22Rv1 (cell line): ENCODE measurements around the gene BNIP5.

Source experiments
- ZFX ChIP-seq: fragments of 450-650 bp; IDR thresholded peaks from 2 replicates; pipeline ENCODE4 v1.6.1; 2017; ENCODE audit warnings: antibody characterized with exemption, borderline replicate concordance
- TF ChIP-seq, protein P1 (sequence below): fragments of 450-650 bp; IDR thresholded peaks from 2 replicates; pipeline ENCODE4 v1.5.1; 2017; ENCODE audit warnings: mild to moderate bottlenecking

DNA sequence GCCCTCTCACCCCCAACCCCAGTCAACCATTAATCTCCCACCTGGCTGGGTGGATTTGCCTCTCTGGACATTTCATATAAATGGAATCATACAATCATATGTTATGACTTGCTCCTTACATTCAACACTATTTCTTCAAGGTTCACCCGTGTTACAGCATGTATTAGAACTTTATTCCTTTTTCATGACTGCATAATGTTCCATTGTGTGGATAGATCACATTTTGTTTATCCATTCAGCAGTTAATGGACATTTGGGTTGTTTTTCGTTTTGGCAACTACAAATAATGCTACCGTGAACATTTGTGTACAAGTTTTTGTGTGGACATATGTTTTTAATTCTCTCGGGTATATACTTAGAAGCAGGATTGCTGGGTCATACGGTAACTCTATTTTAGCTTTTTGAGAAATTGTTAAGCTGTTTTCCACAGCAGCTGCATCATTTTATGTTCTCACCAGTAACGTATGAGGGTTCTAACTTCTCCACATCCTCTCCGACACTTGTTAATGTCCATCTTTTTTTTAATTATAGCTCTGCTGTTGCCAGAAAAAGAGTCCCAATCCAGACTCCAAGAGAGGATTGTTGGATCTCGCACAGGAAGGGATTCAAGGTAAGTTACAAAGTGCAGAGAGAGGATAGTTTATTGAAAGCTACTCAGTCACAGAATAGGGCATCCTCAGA lies 15.9 kb upstream of the BNIP5 start:
- TF ChIP-seq, protein P1, sequence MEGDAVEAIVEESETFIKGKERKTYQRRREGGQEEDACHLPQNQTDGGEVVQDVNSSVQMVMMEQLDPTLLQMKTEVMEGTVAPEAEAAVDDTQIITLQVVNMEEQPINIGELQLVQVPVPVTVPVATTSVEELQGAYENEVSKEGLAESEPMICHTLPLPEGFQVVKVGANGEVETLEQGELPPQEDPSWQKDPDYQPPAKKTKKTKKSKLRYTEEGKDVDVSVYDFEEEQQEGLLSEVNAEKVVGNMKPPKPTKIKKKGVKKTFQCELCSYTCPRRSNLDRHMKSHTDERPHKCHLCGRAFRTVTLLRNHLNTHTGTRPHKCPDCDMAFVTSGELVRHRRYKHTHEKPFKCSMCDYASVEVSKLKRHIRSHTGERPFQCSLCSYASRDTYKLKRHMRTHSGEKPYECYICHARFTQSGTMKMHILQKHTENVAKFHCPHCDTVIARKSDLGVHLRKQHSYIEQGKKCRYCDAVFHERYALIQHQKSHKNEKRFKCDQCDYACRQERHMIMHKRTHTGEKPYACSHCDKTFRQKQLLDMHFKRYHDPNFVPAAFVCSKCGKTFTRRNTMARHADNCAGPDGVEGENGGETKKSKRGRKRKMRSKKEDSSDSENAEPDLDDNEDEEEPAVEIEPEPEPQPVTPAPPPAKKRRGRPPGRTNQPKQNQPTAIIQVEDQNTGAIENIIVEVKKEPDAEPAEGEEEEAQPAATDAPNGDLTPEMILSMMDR, result no peak
- no peak for TF ChIP-seq ZFX
